ENCODE measurements around the gene SLC35G4.

- no peak for TF ChIP-seq POLR2A (IDR thresholded peaks at IDR 0.05; ENCODE audit: low read length)
- TF ChIP-seq GATA1 (IDR thresholded peaks at IDR 0.05; ENCODE audit: low read depth, low read length): no peak
These were observed 43.7 kb upstream of the SLC35G4 start for GRCh38 chr18:11565716-11566115.
